ENCODE measurements around the gene ZNF827.
A peak's percentile ranks its signal among the peaks of the same experiment; 100 is the strongest.

The ZNF827 gene

DNA sequence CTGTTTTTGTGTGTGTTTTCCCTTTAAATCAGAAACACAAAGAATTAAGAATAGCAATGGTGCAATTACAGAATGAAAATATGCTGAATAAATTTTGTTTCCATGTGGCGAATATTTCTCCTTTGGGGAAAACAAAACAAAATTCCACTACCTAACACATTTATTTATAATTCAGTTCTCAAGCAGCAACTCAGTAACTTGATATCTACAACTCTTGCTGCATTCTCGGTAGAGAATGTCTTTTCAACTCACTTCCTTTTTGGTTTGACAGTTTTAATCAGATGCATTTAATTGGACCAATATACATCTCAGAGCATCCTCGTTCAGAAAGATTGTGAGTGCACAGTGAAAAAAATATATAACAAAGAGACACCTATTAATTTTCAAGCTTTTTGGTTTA is 30.8 kb downstream of the ZNF827 start:
- Histone ChIP-seq H3K9me3 (ENCODE audit: control insufficient read depth, insufficient read depth, low read depth, low read length) (no peaks in the 10 kb centered on the region), H3K4me1 (ENCODE audit: control insufficient read depth, insufficient read depth, low read length) (peaks cover 48% of the 10 kb centered on the region), H3K4me3 (ENCODE audit: low read depth, low read length) (no peak overlapping the region), H3K9ac (ENCODE audit: low read length) (no peak overlapping the region), H3K27me3 (ENCODE audit: control insufficient read depth, insufficient read depth, low read length) (no peaks in the 10 kb centered on the region), H3K27ac (ENCODE audit: low read depth, low read length) (0 out of 2 replicates have a peak overlapping the region, but pooled peaks have one; percentile 3), H3K36me3 (ENCODE audit: control insufficient read depth, insufficient read depth, low read length) (peaks cover 2% of the 10 kb centered on the region)

- Histone ChIP-seq H3K27me3 (ENCODE audit: control insufficient read depth, insufficient read depth, low read length) (no peaks in the 10 kb centered on the region), H3K36me3 (ENCODE audit: control insufficient read depth, insufficient read depth, low read length) (peaks cover 6% of the 10 kb centered on the region), H3K4me3 (ENCODE audit: low read depth, low read length) (no peak overlapping the region), H3K4me1 (ENCODE audit: control insufficient read depth, insufficient read depth, low read length) (peaks cover 48% of the 10 kb centered on the region), H3K9me3 (ENCODE audit: control insufficient read depth, insufficient read depth, low read depth, low read length) (no peaks in the 10 kb centered on the region), H3K27ac (ENCODE audit: low read depth, low read length) (0 out of 2 replicates have a peak overlapping the region, but pooled peaks have one; percentile 3), H3K9ac (ENCODE audit: low read length) (no peak overlapping the region)
Measured at GRCh38 chr4:145907390-145907789, 31.2 kb downstream of the ZNF827 start.

DNA sequence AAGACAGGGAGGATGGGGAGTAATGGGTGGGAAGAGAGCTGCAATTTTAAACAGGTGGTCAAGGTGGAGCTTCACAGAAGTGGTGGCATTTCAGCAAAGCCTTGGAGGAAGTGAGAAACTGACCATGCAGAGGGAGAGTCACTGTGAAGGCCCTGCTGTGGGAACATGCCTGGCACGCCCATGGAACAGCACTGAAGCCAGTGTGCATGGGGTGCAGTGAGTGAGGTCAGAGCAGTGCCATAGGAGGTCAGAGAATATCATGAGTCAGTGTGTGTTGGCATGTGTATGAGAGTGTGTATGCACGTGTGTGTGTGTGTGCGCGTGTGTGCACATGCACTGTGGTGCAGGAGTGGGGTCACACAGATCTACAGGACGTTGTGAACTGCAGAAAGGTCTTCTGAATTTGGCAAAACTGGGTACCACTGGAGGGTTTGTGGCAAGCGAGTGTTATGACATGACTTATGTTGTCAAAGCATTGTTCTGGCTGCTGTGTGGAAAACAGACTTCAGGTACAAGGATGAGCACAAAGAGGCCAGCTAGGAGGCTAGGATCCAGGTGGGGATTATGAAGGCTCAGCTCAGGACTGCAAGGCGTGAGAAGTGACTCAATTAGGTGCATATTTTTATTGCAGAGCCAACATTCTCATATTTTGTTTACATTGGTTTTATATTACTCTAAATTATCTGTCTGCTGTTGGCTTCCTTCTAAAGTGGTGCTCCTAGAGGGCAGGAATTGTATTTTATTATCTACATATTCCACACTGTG is 34.0 kb downstream of the ZNF827 start:
- peaks cover 23% of the 10 kb centered on the region for H3K36me3 ChIP-seq (ENCODE audit: control insufficient read depth, insufficient read depth, low read length)
- H3K27me3 ChIP-seq (ENCODE audit: control insufficient read depth, insufficient read depth, low read length) = no peaks in the 10 kb centered on the region
- no peaks in the 10 kb centered on the region for H3K9me3 ChIP-seq (ENCODE audit: control insufficient read depth, insufficient read depth, low read depth, low read length)
- no peak overlapping the region for H3K27ac ChIP-seq (ENCODE audit: low read depth, low read length)
- H3K4me3 ChIP-seq (ENCODE audit: low read depth, low read length) = no peak overlapping the region
- no peak overlapping the region for H3K9ac ChIP-seq (ENCODE audit: low read length)
- H3K4me1 ChIP-seq (ENCODE audit: control insufficient read depth, insufficient read depth, low read length) = peaks cover 41% of the 10 kb centered on the region

GRCh38 chr4:145902522-145902921 is 36.1 kb downstream of the ZNF827 start:
- H3K9me3 ChIP-seq (ENCODE audit: control insufficient read depth, insufficient read depth, low read depth, low read length) = no peaks in the 10 kb centered on the region
- H3K4me3 ChIP-seq (ENCODE audit: low read depth, low read length) = no peak overlapping the region
- H3K9ac ChIP-seq (ENCODE audit: low read length) = no peak overlapping the region
- no peak overlapping the region for H3K27ac ChIP-seq (ENCODE audit: low read depth, low read length)
- H3K4me1 ChIP-seq (ENCODE audit: control insufficient read depth, insufficient read depth, low read length) = peaks cover 36% of the 10 kb centered on the region
- no peaks in the 10 kb centered on the region for H3K27me3 ChIP-seq (ENCODE audit: control insufficient read depth, insufficient read depth, low read length)
- H3K36me3 ChIP-seq (ENCODE audit: control insufficient read depth, insufficient read depth, low read length) = peaks cover 23% of the 10 kb centered on the region

DNA sequence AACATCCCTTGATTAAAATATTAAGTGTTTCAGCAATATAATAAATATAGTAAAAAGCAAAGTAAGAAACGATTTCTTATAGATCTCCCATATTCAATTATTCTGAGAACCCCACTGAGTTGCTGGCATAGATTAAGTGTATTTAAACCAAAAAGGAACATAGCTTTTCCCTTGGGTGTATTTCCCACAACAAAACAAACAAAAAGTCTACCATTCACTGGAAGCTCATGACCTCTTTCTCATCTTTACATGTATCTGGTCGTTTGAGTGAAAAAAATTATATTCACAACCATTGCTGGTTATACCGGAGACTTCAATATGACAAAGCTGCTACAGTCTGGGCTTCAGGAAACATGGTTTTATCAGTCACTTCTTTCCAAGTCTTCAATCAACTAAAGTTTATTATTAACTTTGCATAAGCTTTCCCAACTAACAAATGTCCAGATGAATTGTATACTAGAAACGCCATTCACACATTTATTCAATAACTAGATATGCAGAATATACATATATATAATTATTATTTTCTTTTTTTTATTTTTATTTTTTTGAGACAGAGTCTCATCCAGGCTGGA is 38.6 kb downstream of the ZNF827 start:
- Histone ChIP-seq H3K36me3 (ENCODE audit: control insufficient read depth, insufficient read depth, low read length) (peaks cover 27% of the 10 kb centered on the region), H3K9ac (ENCODE audit: low read length) (no peak overlapping the region), H3K27ac (ENCODE audit: low read depth, low read length) (no peak overlapping the region), H3K4me3 (ENCODE audit: low read depth, low read length) (no peak overlapping the region), H3K4me1 (ENCODE audit: control insufficient read depth, insufficient read depth, low read length) (peaks cover 42% of the 10 kb centered on the region), H3K27me3 (ENCODE audit: control insufficient read depth, insufficient read depth, low read length) (no peaks in the 10 kb centered on the region), H3K9me3 (ENCODE audit: control insufficient read depth, insufficient read depth, low read depth, low read length) (no peaks in the 10 kb centered on the region)

DNA sequence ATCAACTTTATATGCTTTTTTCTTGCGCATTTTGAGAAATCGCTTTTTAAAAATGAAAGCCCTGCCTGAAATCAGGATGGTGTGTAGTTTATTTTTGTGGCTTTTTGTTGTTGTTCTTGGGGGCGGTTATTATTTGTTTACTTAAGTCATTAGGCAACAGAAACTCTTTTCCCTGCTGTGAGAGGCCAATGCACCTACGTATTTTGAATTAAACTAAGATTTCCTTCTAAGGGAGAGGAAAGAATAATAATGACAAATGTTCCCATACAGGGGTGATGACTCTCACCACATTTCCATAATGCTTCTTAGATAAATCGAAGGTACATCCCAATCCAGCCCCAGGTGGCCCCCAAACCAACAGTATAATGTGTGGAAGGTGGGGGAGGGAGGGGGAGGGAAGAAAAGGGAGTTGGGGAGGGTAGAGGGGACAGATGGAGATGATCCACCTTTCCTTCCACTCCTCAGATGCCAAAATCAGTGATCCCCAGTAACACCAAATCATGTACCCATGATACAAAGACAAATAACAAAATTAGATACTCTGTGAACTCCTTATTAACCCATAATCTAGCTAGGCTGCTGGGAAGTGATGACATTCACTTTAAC is 39.6 kb downstream of the ZNF827 start:
- H3K27ac ChIP-seq (ENCODE audit: low read depth, low read length) = peak overlapping the region; percentile 69
- H3K36me3 ChIP-seq (ENCODE audit: control insufficient read depth, insufficient read depth, low read length) = peaks cover 27% of the 10 kb centered on the region
- no peaks in the 10 kb centered on the region for H3K9me3 ChIP-seq (ENCODE audit: control insufficient read depth, insufficient read depth, low read depth, low read length)
- peaks cover 51% of the 10 kb centered on the region for H3K4me1 ChIP-seq (ENCODE audit: control insufficient read depth, insufficient read depth, low read length)
- no peaks in the 10 kb centered on the region for H3K27me3 ChIP-seq (ENCODE audit: control insufficient read depth, insufficient read depth, low read length)
- no peak overlapping the region for H3K9ac ChIP-seq (ENCODE audit: low read length)
- no peak overlapping the region for H3K4me3 ChIP-seq (ENCODE audit: low read depth, low read length)

DNA sequence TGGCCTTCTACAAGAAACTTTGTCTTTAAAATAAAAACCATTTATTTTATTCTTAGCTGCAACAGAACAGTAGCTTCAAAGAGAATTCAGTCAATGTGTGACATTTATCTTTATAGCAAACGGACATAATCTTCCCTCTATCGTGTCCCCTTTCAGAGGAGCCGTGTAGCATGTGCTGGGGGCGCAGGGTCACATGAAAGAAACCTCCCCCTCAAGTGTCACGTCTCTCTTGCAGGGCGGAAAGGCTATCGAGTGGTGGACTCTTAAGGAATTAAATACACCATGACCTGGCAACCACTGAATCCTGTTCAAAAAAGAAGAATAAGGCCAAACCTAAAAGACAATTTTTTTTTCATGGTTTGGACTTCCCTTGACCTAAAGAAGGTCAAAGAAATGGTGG is 40.2 kb downstream of the ZNF827 start:
- Histone ChIP-seq H3K27ac (ENCODE audit: low read depth, low read length) (peak overlapping the region; percentile 69), H3K4me1 (ENCODE audit: control insufficient read depth, insufficient read depth, low read length) (peaks cover 52% of the 10 kb centered on the region), H3K9me3 (ENCODE audit: control insufficient read depth, insufficient read depth, low read depth, low read length) (no peaks in the 10 kb centered on the region), H3K9ac (ENCODE audit: low read length) (no peak overlapping the region), H3K36me3 (ENCODE audit: control insufficient read depth, insufficient read depth, low read length) (peaks cover 27% of the 10 kb centered on the region), H3K4me3 (ENCODE audit: low read depth, low read length) (no peak overlapping the region), H3K27me3 (ENCODE audit: control insufficient read depth, insufficient read depth, low read length) (no peaks in the 10 kb centered on the region)

DNA sequence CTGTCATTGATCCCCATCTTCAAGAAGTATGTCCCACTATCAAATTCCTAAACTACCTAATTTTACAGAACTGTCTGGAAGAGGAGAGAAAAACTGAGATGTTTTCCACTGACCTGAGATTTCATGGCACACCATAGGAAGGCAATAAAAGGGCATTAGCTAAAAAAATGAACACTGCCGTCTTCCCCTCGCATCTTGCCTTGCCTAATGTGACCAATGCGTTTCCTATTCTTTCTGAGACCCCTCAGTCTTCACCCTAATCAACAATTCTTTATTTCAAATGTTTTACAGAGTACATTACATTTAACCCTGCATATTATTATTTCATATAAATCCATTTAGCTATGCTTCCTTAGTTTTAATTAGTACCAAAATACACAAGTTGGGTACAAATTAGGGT is 43.6 kb downstream of the ZNF827 start:
- Histone ChIP-seq H3K27ac (ENCODE audit: low read depth, low read length) (peak overlapping the region; percentile 19; the same call in 1 of the 2 replicates), H3K4me3 (ENCODE audit: low read depth, low read length) (no peak overlapping the region), H3K9ac (ENCODE audit: low read length) (no peak overlapping the region), H3K27me3 (ENCODE audit: control insufficient read depth, insufficient read depth, low read length) (no peaks in the 10 kb centered on the region), H3K4me1 (ENCODE audit: control insufficient read depth, insufficient read depth, low read length) (peaks cover 74% of the 10 kb centered on the region), H3K36me3 (ENCODE audit: control insufficient read depth, insufficient read depth, low read length) (peaks cover 15% of the 10 kb centered on the region; the same call in 1 of the 2 replicates), H3K9me3 (ENCODE audit: control insufficient read depth, insufficient read depth, low read depth, low read length) (no peaks in the 10 kb centered on the region)

- peaks cover 71% of the 10 kb centered on the region for H3K4me1 ChIP-seq (ENCODE audit: control insufficient read depth, insufficient read depth, low read length)
- peaks cover 17% of the 10 kb centered on the region; the same call in 1 of the 2 replicates for H3K36me3 ChIP-seq (ENCODE audit: control insufficient read depth, insufficient read depth, low read length)
- no peaks in the 10 kb centered on the region for H3K27me3 ChIP-seq (ENCODE audit: control insufficient read depth, insufficient read depth, low read length)
- no peak overlapping the region for H3K27ac ChIP-seq (ENCODE audit: low read depth, low read length)
- no peak overlapping the region for H3K4me3 ChIP-seq (ENCODE audit: low read depth, low read length)
- no peaks in the 10 kb centered on the region for H3K9me3 ChIP-seq (ENCODE audit: control insufficient read depth, insufficient read depth, low read depth, low read length)
- no peak overlapping the region for H3K9ac ChIP-seq (ENCODE audit: low read length)
Measured at GRCh38 chr4:145891958-145892357, 46.7 kb downstream of the ZNF827 start.

DNA sequence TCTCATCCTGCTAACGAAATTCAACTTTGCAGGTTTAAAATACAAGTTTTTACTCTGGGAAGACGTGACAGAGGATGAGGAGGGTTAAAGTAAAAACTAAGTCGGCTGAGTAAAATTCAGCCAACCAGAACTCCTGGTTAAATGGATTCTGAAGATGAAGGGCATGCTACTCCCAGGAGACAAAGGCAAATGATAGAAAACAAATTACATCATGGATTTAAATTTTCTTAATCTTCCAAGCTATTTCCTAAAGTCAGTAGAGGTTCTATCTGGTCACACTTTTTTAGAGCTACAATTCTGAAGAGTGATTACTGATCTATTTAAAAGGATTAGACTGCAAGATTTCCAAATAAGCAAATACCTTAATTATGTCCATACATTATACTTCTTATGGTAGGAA is 47.9 kb downstream of the ZNF827 start:
- Histone ChIP-seq H3K4me3 (ENCODE audit: low read depth, low read length) (no peak overlapping the region), H3K27me3 (ENCODE audit: control insufficient read depth, insufficient read depth, low read length) (no peaks in the 10 kb centered on the region), H3K36me3 (ENCODE audit: control insufficient read depth, insufficient read depth, low read length) (peaks cover 18% of the 10 kb centered on the region), H3K4me1 (ENCODE audit: control insufficient read depth, insufficient read depth, low read length) (peaks cover 63% of the 10 kb centered on the region), H3K9ac (ENCODE audit: low read length) (no peak overlapping the region), H3K9me3 (ENCODE audit: control insufficient read depth, insufficient read depth, low read depth, low read length) (no peaks in the 10 kb centered on the region), H3K27ac (ENCODE audit: low read depth, low read length) (no peak overlapping the region)

DNA sequence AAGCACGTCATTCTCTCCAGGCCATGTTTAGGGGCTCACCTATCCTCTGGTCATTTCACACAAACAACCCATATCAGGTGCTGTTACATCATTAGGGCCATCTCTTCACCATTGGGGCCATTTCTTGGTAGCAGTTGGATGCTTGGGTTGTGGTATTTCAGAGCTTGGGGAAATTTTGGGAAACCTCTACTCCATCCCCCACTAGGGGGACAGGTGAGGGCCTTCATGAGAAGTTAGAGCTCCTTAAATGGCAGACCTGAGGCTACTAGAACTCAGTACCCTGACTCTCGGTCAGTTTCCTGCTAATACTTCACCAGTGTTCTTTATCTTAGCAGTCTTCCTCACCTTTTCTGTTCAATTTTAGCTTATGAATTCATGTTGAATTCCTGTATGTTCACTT is 50.2 kb downstream of the ZNF827 start:
- Histone ChIP-seq H3K27me3 (ENCODE audit: control insufficient read depth, insufficient read depth, low read length) (no peaks in the 10 kb centered on the region), H3K27ac (ENCODE audit: low read depth, low read length) (no peak overlapping the region), H3K9ac (ENCODE audit: low read length) (no peak overlapping the region), H3K9me3 (ENCODE audit: control insufficient read depth, insufficient read depth, low read depth, low read length) (no peaks in the 10 kb centered on the region), H3K4me3 (ENCODE audit: low read depth, low read length) (no peak overlapping the region), H3K36me3 (ENCODE audit: control insufficient read depth, insufficient read depth, low read length) (peaks cover 27% of the 10 kb centered on the region), H3K4me1 (ENCODE audit: control insufficient read depth, insufficient read depth, low read length) (peaks cover 65% of the 10 kb centered on the region)
